ENCODE measurements around the gene RHEBL1.

RHEBL1 gene

GRCh38 chr12:49023812-49024211 is 46.0 kb downstream of the RHEBL1 start (continued):
- TF ChIP-seq ZBTB11 (tag by site-specific recombination; conservative IDR thresholded peaks at IDR 0.05; ENCODE audit: low read depth) = no peak
- no peak for TF ChIP-seq IKZF3 (tag by site-specific recombination; IDR thresholded peaks at IDR 0.05)

GRCh38 chr12:49022558-49023178 is 47.1 kb downstream of the RHEBL1 start:
- TF ChIP-seq GLIS1 (tag by site-specific recombination; IDR thresholded peaks at IDR 0.05) (peak; percentile 57), ZNF184 (tag by site-specific recombination; IDR thresholded peaks at IDR 0.05) (no peak), ZNF561 (tag by site-specific recombination; IDR thresholded peaks at IDR 0.05; ENCODE audit: borderline replicate concordance) (no peak), PRDM6 (tag by site-specific recombination; IDR thresholded peaks at IDR 0.05) (no peak), ZIC2 (tag by site-specific recombination; IDR thresholded peaks at IDR 0.05) (no peak), REPIN1 (tag by site-specific recombination; IDR thresholded peaks at IDR 0.05; ENCODE audit: low read depth) (no peak), ZNF600 (tag by site-specific recombination; IDR thresholded peaks at IDR 0.05) (peak; percentile 52; the same call in 1 of the 2 replicates)
- H3K4me1 ChIP-seq (ENCODE audit: control insufficient read depth, insufficient read depth, low read length) = no peaks in the 10 kb centered on the region; the same call in 1 of the 2 replicates
- no peak overlapping the region for H3K27ac ChIP-seq (ENCODE audit: extremely low read depth, low read depth, low read length)
- POLR2A ChIA-PET = no interaction called here
- H3K9me3 ChIP-seq (ENCODE audit: control insufficient read depth, insufficient read depth, low read depth, low read length) = no peaks in the 10 kb centered on the region
- no peak overlapping the region for H3K4me3 ChIP-seq (ENCODE audit: low read depth, low read length)
- CTCF ChIA-PET = interaction anchor here (0.7 to 1.5 kb wide), 3 partner anchors 22 to 41 kb away, joined by 3 to 6 read pairs (median 4); no protein-coding TSS in a partner anchor
- peaks cover 13 to 66% of the 10 kb centered on the region in 2 experiments for H3K36me3 ChIP-seq (ENCODE audit: control insufficient read depth in 2 of 2, insufficient read depth in 1 of 2, low read length in 2 of 2)

- CTCF ChIA-PET = interaction anchor here (0.6 to 2.6 kb wide), 3 partner anchors 22 to 83 kb away, joined by 3 to 11 read pairs (median 4); no protein-coding TSS in a partner anchor
- TF ChIP-seq ZNF169 (tag by site-specific recombination; IDR thresholded peaks at IDR 0.05) (no peak), ATF2 (tag by site-specific recombination; IDR thresholded peaks at IDR 0.05; ENCODE audit: low read depth) (no peak), ZNF266 (tag by site-specific recombination; IDR thresholded peaks at IDR 0.05; ENCODE audit: low read depth) (no peak), ZNF768 (tag by site-specific recombination; IDR thresholded peaks at IDR 0.05) (no peak), ZBTB49 (tag by site-specific recombination; IDR thresholded peaks at IDR 0.05; ENCODE audit: low read depth) (no peak), EGR2 (tag by site-specific recombination; IDR thresholded peaks at IDR 0.05; ENCODE audit: low read depth) (no peak), ZNF660 (tag by site-specific recombination; IDR thresholded peaks at IDR 0.05) (no peak), ZNF837 (tag by site-specific recombination; IDR thresholded peaks at IDR 0.05) (no peak), ZNF501 (tag by site-specific recombination; IDR thresholded peaks at IDR 0.05) (no peak), IKZF3 (tag by site-specific recombination; IDR thresholded peaks at IDR 0.05) (no peak), HIC1 (tag by site-specific recombination; IDR thresholded peaks at IDR 0.05) (no peak), ZNF223 (tag by site-specific recombination; IDR thresholded peaks at IDR 0.05) (no peak)
Measured at GRCh38 chr12:49021292-49021915, 48.4 kb downstream of the RHEBL1 start.

More at GRCh38 chr12:49021292-49021915, 48.4 kb downstream of the RHEBL1 start:
- H3K36me3 ChIP-seq (ENCODE audit: control insufficient read depth in 2 of 2, insufficient read depth in 1 of 2, low read length in 2 of 2) = peaks cover 8 to 56% of the 10 kb centered on the region in 2 experiments
- H3K4me3 ChIP-seq (ENCODE audit: low read depth, low read length) = no peak overlapping the region
- H3K4me1 ChIP-seq (ENCODE audit: control insufficient read depth, insufficient read depth, low read length) = no peaks in the 10 kb centered on the region; the same call in 1 of the 2 replicates
- no peak overlapping the region for H3K27ac ChIP-seq (ENCODE audit: extremely low read depth, low read depth, low read length)
- no peaks in the 10 kb centered on the region for H3K9me3 ChIP-seq (ENCODE audit: control insufficient read depth, insufficient read depth, low read depth, low read length)
- POLR2A ChIA-PET = interaction anchor here (0.6 to 1.0 kb wide), 2 partner anchors 9 to 120 kb away, joined by 3 read pairs; no protein-coding TSS in a partner anchor
